GM10266 (cell line): ENCODE measurements around the gene HOXB5.
A peak's percentile ranks its signal among the peaks of the same experiment; 100 is the strongest.

Source experiments
- DNase-seq: peaks from one replicate; pipeline ENCODE4 v3.0.0; 2012; ENCODE audit errors: extremely low spot score
- CTCF ChIP-seq: IDR thresholded peaks from 2 replicates; pipeline ENCODE4 v1.5.1; 2012; ENCODE audit warnings: mild to moderate bottlenecking, low read depth; ENCODE audit not compliant: control insufficient read depth, insufficient read depth; ENCODE audit errors: missing control alignments

The HOXB5 gene

GRCh38 chr17:48612854-48613691, 19.5 kb upstream of the HOXB5 start:
- peak; percentile 31 for TF ChIP-seq CTCF
- peak; percentile 74 for DNase-seq

GRCh38 chr17:48612456-48612853, 18.9 kb upstream of the HOXB5 start:
- TF ChIP-seq CTCF, result no peak
- no peak for DNase-seq

DNA sequence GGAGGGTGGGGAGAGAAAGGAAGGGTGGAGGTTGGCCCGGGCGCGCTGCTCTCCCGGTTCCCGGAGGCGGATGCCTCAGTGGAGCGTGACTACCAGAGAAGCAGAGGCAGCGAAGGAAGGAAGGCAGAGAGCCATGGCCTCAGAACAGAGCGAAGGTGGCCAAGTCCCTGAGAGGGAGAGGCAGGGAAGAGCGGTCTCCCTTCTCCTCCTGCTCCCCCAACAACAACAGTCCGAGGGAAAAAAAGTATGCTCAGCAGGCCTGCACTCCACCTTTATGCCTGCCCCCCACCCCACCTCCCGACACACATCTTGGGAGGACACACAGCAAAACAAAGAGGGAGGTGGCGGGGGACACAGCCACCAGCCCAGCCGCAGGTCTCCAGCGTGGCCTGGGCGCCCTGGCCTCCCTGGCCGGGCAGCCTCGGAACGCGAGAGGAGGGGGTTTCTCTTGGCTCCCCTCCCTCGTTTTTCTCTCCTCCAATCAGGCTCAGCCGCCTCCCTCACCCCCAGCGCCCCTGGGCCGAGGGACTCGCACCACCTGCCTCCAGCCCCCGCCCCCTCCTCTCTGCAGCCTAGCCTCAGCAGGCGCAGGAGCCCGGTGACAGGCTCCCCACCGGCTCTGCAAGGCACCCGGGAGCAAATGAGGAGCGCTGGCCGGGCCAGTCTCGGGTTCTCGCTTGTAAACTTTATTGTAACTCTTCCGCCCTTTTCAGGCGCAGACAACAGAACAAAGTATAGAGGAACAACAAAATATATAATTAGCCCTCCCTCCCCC, 18.3 kb upstream of the HOXB5 start:
- no peak for TF ChIP-seq CTCF
- no peak for DNase-seq

DNA sequence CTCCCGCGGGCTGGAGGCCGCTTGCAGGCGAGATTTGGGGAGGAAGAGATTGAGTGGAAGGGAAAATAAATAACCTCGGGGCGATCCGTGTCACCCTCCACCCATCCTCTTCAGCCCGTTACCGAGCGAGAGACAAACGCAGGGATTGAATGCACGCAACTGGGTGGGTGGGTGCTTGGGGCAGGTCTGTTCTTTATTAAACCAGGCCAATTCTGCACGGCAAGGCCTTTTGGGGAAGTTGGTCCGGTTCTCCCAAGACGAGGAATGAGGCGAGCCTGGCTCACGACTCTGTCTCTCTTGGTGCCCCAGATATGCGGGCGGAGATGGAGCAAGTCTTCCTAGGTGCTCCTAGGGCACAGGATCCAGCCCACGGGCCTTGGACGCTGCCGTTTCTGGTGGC, 17.6 kb upstream of the HOXB5 start:
- no peak for DNase-seq

GRCh38 chr17:48610282-48611211, 17.0 kb upstream of the HOXB5 start, which contains the start of gene HOXB7:
HOXB7 (minus strand) TSS chr17:48611017; CDS start chr17:48610918, 99 bp downstream.
- no peak for TF ChIP-seq CTCF
- peak; percentile 89 for DNase-seq

More for the DNA sequence above, 17.6 kb upstream of the HOXB5 start:
- no peak for TF ChIP-seq CTCF

GRCh38 chr17:48609759-48610281, 16.2 kb upstream of the HOXB5 start:
- DNase-seq, result no peak
- no peak for TF ChIP-seq CTCF
